DND-41 (cell line): Measurements from ENCODE around the gene RAC2.

Experiments
- CTCF ChIP-seq: IDR thresholded peaks from 2 replicates; pipeline ENCODE4 v1.5.1; 2012; ENCODE audit warnings: borderline replicate concordance, low read length, moderate library complexity, mild to moderate bottlenecking; ENCODE audit not compliant: poor library complexity, severe bottlenecking; ENCODE audit errors: extremely low read depth
- EZH2 ChIP-seq: IDR thresholded peaks from 3 replicates; pipeline ENCODE4 v1.6.1; 2012; ENCODE audit warnings: borderline replicate concordance, low read depth, mild to moderate bottlenecking, moderate library complexity, low read length, inconsistent platforms; ENCODE audit not compliant: severe bottlenecking

- TF ChIP-seq CTCF (no peak), EZH2 (no peak)
Observed at GRCh38 chr22:37202716-37203115, 41.4 kb downstream of the RAC2 start.
